Endothelial cell of umbilical vein (primary cell): ENCODE measurements around the gene ZNF79. TPM values are rescaled to one million over a fixed set of nuclear protein-coding genes. Genes with fewer than 3 reads are reported as not detected.

Experiments
- BruUV-seq: library from RNA; stranded (reverse); fragments of 400-500 nt; replicated peaks from 2 replicates; lab custom pipeline; 2021; lab: Mats Ljungman, UMichigan
- CTCF ChIA-PET: fragments of 300-600, 350-600 bp; sonication (Branson Sonifier 250); formaldehyde crosslinking; loops from one replicate; lab custom pipeline; 2021; ENCODE audit warnings: antibody characterized with exemption, inconsistent platforms; lab: Charles Lee
- POLR2A ChIA-PET: fragments of 300-600, 350-600 bp; sonication (Branson Sonifier 250); formaldehyde crosslinking; loops from one replicate; lab custom pipeline; 2021; ENCODE audit warnings: antibody characterized with exemption, inconsistent platforms; lab: Charles Lee
- DNase-seq: peaks from one replicate; pipeline ENCODE4 v3.0.0-alpha.2; 2011; ENCODE audit warnings: low read depth, low spot score
- FAIRE-seq: peaks from 2 replicates; lab custom pipeline; 2011; peaks lifted over from hg19 to GRCh38; lab: Jason Lieb, UNC
- H2AFZ ChIP-seq: 2 replicates; pipeline ENCODE4 v1.6.0; 2012; ENCODE audit warnings: low read depth, low read length, control low read depth, inconsistent platforms
- H3K27ac ChIP-seq: 2 replicates; pipeline ENCODE4 v1.5.1; 2011; ENCODE audit warnings: low read depth, mild to moderate bottlenecking, control low read depth, low read length, moderate library complexity; ENCODE audit not compliant: insufficient read depth
- H3K27me3 ChIP-seq, 2 experiments: 2 replicates each; pipeline versions ENCODE4 v1.6.0 to v1.6.1; 2011; ENCODE audit warnings: low read length in 2 of 2, mixed read lengths in 1 of 2; ENCODE audit not compliant: control insufficient read depth in 2 of 2, insufficient read depth in 2 of 2
- H3K36me3 ChIP-seq, 2 experiments: 2 replicates in 1 of 2; 3 replicates in 1 of 2; pipeline ENCODE4 v1.5.1; 2011; ENCODE audit warnings: low read length in 2 of 2, mild to moderate bottlenecking in 1 of 2, moderate library complexity in 1 of 2; ENCODE audit not compliant: control insufficient read depth in 2 of 2, insufficient read depth in 2 of 2; ENCODE audit errors: extremely low read depth in 1 of 2
- H3K4me1 ChIP-seq: 3 replicates; pipeline ENCODE4 v1.5.1; 2011; ENCODE audit warnings: mild to moderate bottlenecking, low read length; ENCODE audit not compliant: control insufficient read depth, insufficient read depth; ENCODE audit errors: extremely low read depth
- H3K4me2 ChIP-seq: 2 replicates; pipeline ENCODE4 v1.6.1; 2011; ENCODE audit warnings: low read length, control low read depth, mixed read lengths; ENCODE audit not compliant: insufficient read depth
- H3K4me3 ChIP-seq, 3 experiments: fragments of 200-600 bp in 1 of 3; sonication (generic), shearing (Covaris generic) in 1 of 3; replicated peaks in 1 of 3; 2 replicates each; pipeline ENCODE4 v1.5.1; 2011 to 2016; ENCODE audit warnings: control low read depth in 3 of 3, low read length in 3 of 3, mild to moderate bottlenecking in 2 of 3, inconsistent platforms in 1 of 3, low read depth in 1 of 3, moderate library complexity in 1 of 3; ENCODE audit not compliant: insufficient read depth in 1 of 3
- H3K79me2 ChIP-seq: 2 replicates; pipeline ENCODE4 v1.6.0; 2012; ENCODE audit warnings: low read length, inconsistent platforms; ENCODE audit not compliant: control insufficient read depth, insufficient read depth
- H3K9ac ChIP-seq: replicated peaks from 2 replicates; pipeline ENCODE3; 2011; ENCODE audit warnings: low read length, control low read depth; ENCODE audit not compliant: insufficient read depth; ENCODE audit errors: extremely low read depth
- H3K9me1 ChIP-seq: replicated peaks from 3 replicates; pipeline ENCODE4 v1.6.0; 2011; ENCODE audit warnings: mild to moderate bottlenecking, low read length; ENCODE audit not compliant: control insufficient read depth, insufficient read depth; ENCODE audit errors: extremely low read depth
- H3K9me3 ChIP-seq: replicated peaks from 2 replicates; pipeline ENCODE4 v1.5.1; 2012; ENCODE audit warnings: low read length, inconsistent platforms; ENCODE audit not compliant: control insufficient read depth, insufficient read depth
- H4K20me1 ChIP-seq: replicated peaks from 2 replicates; pipeline ENCODE3; 2011; ENCODE audit warnings: mild to moderate bottlenecking, low read length; ENCODE audit not compliant: control insufficient read depth, insufficient read depth; ENCODE audit errors: extremely low read depth
- EZH2 ChIP-seq: IDR thresholded peaks from 2 replicates; pipeline ENCODE4 v1.6.1; 2012; ENCODE audit warnings: borderline replicate concordance, low read depth, mild to moderate bottlenecking, moderate library complexity, low read length, inconsistent platforms; ENCODE audit not compliant: severe bottlenecking
- FOS ChIP-seq: IDR thresholded peaks from 2 replicates; pipeline ENCODE4 v1.6.1; 2011; ENCODE audit warnings: mild to moderate bottlenecking, low read length, moderate library complexity, borderline replicate concordance; ENCODE audit not compliant: insufficient read depth
- GATA2 ChIP-seq: IDR thresholded peaks from 2 replicates; pipeline ENCODE4 v1.7.0; 2011; ENCODE audit warnings: low read depth, mild to moderate bottlenecking, moderate library complexity, mixed read lengths, low read length; ENCODE audit not compliant: insufficient read length, insufficient read depth
- JUN ChIP-seq: IDR thresholded peaks from 2 replicates; pipeline ENCODE4 v1.6.1; 2011; ENCODE audit warnings: borderline replicate concordance, low read depth; ENCODE audit not compliant: insufficient read length, insufficient read depth
- MYC ChIP-seq: IDR thresholded peaks from one replicate; pipeline ENCODE4 v1.6.1; 2011; ENCODE audit warnings: mild to moderate bottlenecking, low read depth, low read length
- POLR2A ChIP-seq: IDR thresholded peaks from 2 replicates; pipeline ENCODE4 v1.6.1; 2012; ENCODE audit warnings: low read depth, mild to moderate bottlenecking, control low read depth, low read length
- POLR2AphosphoS5 ChIP-seq: IDR thresholded peaks from 2 replicates; pipeline ENCODE4 v1.6.1; 2012; ENCODE audit warnings: low read depth, mild to moderate bottlenecking, control low read depth, low read length, moderate library complexity; ENCODE audit not compliant: insufficient read depth
- dilution Hi-C: fragments of 300-500 bp; cut with MboI; formaldehyde crosslinking; loops from one replicate; pipeline ENCODE4 v1.15.0; 2019; ENCODE audit warnings: low sequenced_read_pairs; ENCODE audit not compliant: extremely low pct_ligation_motif_present
- intact Hi-C: fragments of 100-400 bp; cut with micrococcal nuclease; formaldehyde crosslinking; loops from one replicate; pipeline ENCODE4 v1.10.0; 2022
- polyA plus RNA-seq, 4 experiments: library from polyadenylated mRNA; depleted of rRNA in 3 of 4; stranded (reverse) in 3 of 4; unstranded in 1 of 4; fragments of >200 nt; gene quantifications; 2 replicates each; pipeline versions ENCODE4 v1.2.1 to v1.2.3, GENCODE V29; 2011 to 2012; ENCODE audit warnings: missing spikeins in 1 of 4
- total RNA-seq: library from RNA; stranded (reverse); gene quantifications from 2 replicates; pipeline ENCODE4 v1.2.3, GENCODE V29; 2021
- TF ChIP-seq, protein P1 (sequence below), 2 donors: IDR thresholded peaks; 1 replicate in 1 of 2; 2 replicates in 1 of 2; pipeline ENCODE4 v1.5.1; 2011; ENCODE audit warnings: low read length in 2 of 2, mild to moderate bottlenecking in 2 of 2, moderate library complexity in 2 of 2, control low read depth in 1 of 2, inconsistent platforms in 1 of 2, low read depth in 1 of 2; ENCODE audit not compliant: insufficient read depth in 1 of 2; ENCODE audit errors: extremely low read depth in 1 of 2
- TF ChIP-seq, protein P2 (sequence below): IDR thresholded peaks from 2 replicates; pipeline ENCODE4 v1.6.1; 2011; ENCODE audit not compliant: insufficient read depth, insufficient read length

Gene ZNF79
- total and polyA plus RNA-seq, 2 donors (not counting 3 experiments of a cell fraction or from before 2014, with no cell fraction given), result 6.3 to 10.6 TPM

DNA sequence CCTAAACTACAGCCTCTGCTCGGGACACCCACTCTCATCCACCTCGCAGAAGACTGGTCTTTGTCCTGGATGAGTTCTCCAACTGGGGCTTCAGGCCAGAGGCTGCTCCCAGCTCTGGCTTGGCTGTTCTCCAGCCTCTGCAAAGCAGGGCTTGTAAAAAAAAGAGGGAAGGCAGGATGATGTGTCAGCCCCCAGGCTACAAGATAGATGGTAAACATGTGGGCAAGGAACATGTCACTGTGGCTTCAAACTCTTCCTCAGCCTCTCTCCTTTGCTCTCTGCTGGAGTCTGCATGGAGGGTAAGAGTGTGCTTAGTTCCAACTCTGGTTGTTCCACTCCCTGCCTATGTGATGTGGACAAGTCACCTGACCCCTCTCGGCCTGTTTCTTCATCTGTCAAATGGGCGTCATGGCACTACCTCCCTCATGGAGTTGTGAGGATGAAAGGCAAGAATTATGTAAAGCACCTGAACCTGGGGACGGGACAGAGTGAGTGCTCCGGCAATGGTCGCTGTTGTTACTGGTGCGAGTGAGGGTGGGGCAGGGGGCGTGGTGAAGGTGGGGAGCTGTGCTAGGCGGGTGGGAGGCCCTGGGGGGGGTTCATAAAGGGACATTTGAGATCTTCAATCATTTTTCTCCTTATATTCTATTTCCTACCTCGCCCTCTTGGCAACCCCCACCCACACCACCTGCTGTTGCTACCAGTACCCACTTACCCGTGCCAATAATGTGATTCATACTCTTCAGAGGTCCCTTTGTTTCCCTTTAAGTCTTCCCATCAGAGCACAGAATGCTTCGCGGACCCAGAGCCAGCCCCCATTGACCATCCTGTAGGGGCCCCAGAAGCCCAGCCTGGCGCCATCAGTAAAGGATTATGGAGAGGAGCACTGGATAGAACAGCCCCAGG is 6.8 kb upstream of the ZNF79 start:
- intact Hi-C loops (loop anchor here (1.0 kb wide), 1 partner anchor 106 kb away; no protein-coding TSS in a partner anchor), dilution Hi-C loops (no loop called here)
- POLR2A ChIA-PET, result no interaction called here
- DNase-seq (no peak), FAIRE-seq (no peak)
- Histone ChIP-seq H3K9ac (no peak overlapping the region), H3K79me2 (no peaks in the 10 kb centered on the region), H3K27ac (no peak overlapping the region), H3K4me3 (no peak overlapping the region), H3K27me3 (no peaks in the 10 kb centered on the region), H3K4me1 (peaks cover under 1% of the 10 kb centered on the region), H3K36me3 (no peaks in the 10 kb centered on the region), H3K9me1 (no peaks in the 10 kb centered on the region), H3K4me2 (no peak overlapping the region), H2AFZ (no peak overlapping the region), H4K20me1 (no peaks in the 10 kb centered on the region), H3K9me3 (no peaks in the 10 kb centered on the region)
- CTCF ChIA-PET, result interaction anchor here (1.1 to 1.7 kb wide), 4 partner anchors 17 to 477 kb away, joined by 3 to 9 read pairs (median 5); partner anchors contain the start of gene SLC2A8
- TF ChIP-seq, protein P1, sequence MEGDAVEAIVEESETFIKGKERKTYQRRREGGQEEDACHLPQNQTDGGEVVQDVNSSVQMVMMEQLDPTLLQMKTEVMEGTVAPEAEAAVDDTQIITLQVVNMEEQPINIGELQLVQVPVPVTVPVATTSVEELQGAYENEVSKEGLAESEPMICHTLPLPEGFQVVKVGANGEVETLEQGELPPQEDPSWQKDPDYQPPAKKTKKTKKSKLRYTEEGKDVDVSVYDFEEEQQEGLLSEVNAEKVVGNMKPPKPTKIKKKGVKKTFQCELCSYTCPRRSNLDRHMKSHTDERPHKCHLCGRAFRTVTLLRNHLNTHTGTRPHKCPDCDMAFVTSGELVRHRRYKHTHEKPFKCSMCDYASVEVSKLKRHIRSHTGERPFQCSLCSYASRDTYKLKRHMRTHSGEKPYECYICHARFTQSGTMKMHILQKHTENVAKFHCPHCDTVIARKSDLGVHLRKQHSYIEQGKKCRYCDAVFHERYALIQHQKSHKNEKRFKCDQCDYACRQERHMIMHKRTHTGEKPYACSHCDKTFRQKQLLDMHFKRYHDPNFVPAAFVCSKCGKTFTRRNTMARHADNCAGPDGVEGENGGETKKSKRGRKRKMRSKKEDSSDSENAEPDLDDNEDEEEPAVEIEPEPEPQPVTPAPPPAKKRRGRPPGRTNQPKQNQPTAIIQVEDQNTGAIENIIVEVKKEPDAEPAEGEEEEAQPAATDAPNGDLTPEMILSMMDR (IDR thresholded peaks at IDR 0.05; ENCODE audit: extremely low read depth in 1 of 2, insufficient read depth in 1 of 2, low read depth in 1 of 2, low read length in 2 of 2), result no peak
- no peak for TF ChIP-seq JUN
- no peak for TF ChIP-seq FOS
- no peak for TF ChIP-seq EZH2
- no peak for TF ChIP-seq GATA2
- TF ChIP-seq, protein P2, sequence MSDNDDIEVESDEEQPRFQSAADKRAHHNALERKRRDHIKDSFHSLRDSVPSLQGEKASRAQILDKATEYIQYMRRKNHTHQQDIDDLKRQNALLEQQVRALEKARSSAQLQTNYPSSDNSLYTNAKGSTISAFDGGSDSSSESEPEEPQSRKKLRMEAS, result no peak
- TF ChIP-seq MYC, result no peak
- no peak for TF ChIP-seq POLR2A
- TF ChIP-seq POLR2AphosphoS5, result no peak
- BruUV-seq, result no TSS peak
